GM12878 (cell line): ENCODE measurements around the gene ZNF69. TPM values are rescaled to one million over a fixed set of nuclear protein-coding genes. Genes with fewer than 3 reads are reported as not detected.
"Not testable (repeated sequence)": the region's sequence is repeated elsewhere in the genome, so short reads cannot be mapped to it uniquely, and the experiment has no call there.

Experiments used
- ATAC-seq: fragments of 200-7000 bp; cut with Tn5 transposase; 3 replicates; pipeline ENCODE4 v1.9.1; 2020; ENCODE audit warnings: mild to moderate bottlenecking, moderate library complexity
- BruUV-seq: library from RNA; stranded (reverse); fragments of 400-500 nt; replicated peaks from 2 replicates; lab custom pipeline; 2021; lab: Mats Ljungman, UMichigan
- CTCF ChIA-PET: fragments of 300-600 bp; sonication (Branson Sonifier 250); formaldehyde crosslinking; extraction: SDS; loops from one replicate; lab custom pipeline; 2021; ENCODE audit warnings: inconsistent platforms; lab: Yijun Ruan, JAX
- POLR2A ChIA-PET: fragments of 350-600 bp; formaldehyde crosslinking; extraction: SDS; loops from one replicate; lab custom pipeline; 2021; ENCODE audit warnings: inconsistent platforms; lab: Charles Lee
- RAD21 ChIA-PET: fragments of 300-600 bp; sonication (Branson Sonifier 250); formaldehyde crosslinking; loops from one replicate; lab custom pipeline; 2023; ENCODE audit warnings: antibody characterized with exemption; ENCODE audit not compliant: unreplicated experiment; lab: Charles Lee
- SMC1A ChIA-PET: fragments of 300-600 bp; sonication (Branson Sonifier 250); formaldehyde crosslinking; loops from one replicate; lab custom pipeline; 2023; ENCODE audit not compliant: unreplicated experiment, uncharacterized antibody; lab: Charles Lee
- DNase-seq: peaks from one replicate; pipeline ENCODE4 v3.0.0-alpha.2; 2011; ENCODE audit warnings: low read depth, low spot score
- FAIRE-seq: peaks from 3 replicates; lab custom pipeline; 2011; peaks lifted over from hg19 to GRCh38; lab: Jason Lieb, UNC
- H2AFZ ChIP-seq: 2 replicates; pipeline ENCODE4 v1.6.0; 2011; ENCODE audit warnings: low read depth, low read length, control low read depth; ENCODE audit not compliant: control insufficient read depth
- H3K27ac ChIP-seq: 2 replicates; pipeline ENCODE4 v1.5.1; 2011; ENCODE audit warnings: control low read depth; ENCODE audit not compliant: control insufficient read depth, insufficient read depth
- H3K27me3 ChIP-seq, 2 experiments: replicated peaks in 1 of 2; 2 replicates each; pipeline versions ENCODE4 v1.6.0 to v1.6.1; 2011; ENCODE audit warnings: low read length in 1 of 2; ENCODE audit not compliant: control insufficient read depth in 2 of 2, insufficient read depth in 2 of 2
- H3K36me3 ChIP-seq, 2 experiments: 2 replicates each; pipeline ENCODE4 v1.5.1; 2011; ENCODE audit warnings: low read length in 1 of 2; ENCODE audit not compliant: control insufficient read depth in 2 of 2, insufficient read depth in 2 of 2
- H3K4me1 ChIP-seq: 2 replicates; pipeline ENCODE4 v1.6.1; 2011; ENCODE audit warnings: mild to moderate bottlenecking, low read length, moderate library complexity, mixed read lengths; ENCODE audit not compliant: control insufficient read depth, insufficient read depth
- H3K4me2 ChIP-seq: 2 replicates; pipeline ENCODE4 v1.6.0; 2011; ENCODE audit warnings: control low read depth; ENCODE audit not compliant: control insufficient read depth, insufficient read depth
- H3K4me3 ChIP-seq: fragments of 200-600 bp; sonication (generic); 2 replicates; pipeline ENCODE4 v1.5.1; 2016
- H3K79me2 ChIP-seq: 2 replicates; pipeline ENCODE4 v1.6.0; 2011; ENCODE audit warnings: low read length; ENCODE audit not compliant: control insufficient read depth, insufficient read depth
- H3K9ac ChIP-seq: 2 replicates; pipeline ENCODE4 v1.8.0; 2011; ENCODE audit warnings: low read length, control low read depth, mixed read lengths; ENCODE audit not compliant: control insufficient read depth, insufficient read depth
- H3K9me3 ChIP-seq: replicated peaks from 3 replicates; pipeline ENCODE4 v1.5.1; 2011; ENCODE audit warnings: mild to moderate bottlenecking, low read length; ENCODE audit not compliant: control insufficient read depth, insufficient read depth
- H4K20me1 ChIP-seq: 2 replicates; pipeline ENCODE4 v1.6.0; 2011; ENCODE audit not compliant: control insufficient read depth, insufficient read depth
- ATF7 ChIP-seq: fragments of 450-650 bp; IDR thresholded peaks from 2 replicates; pipeline ENCODE4 v1.6.1; 2016; ENCODE audit warnings: low read depth, mild to moderate bottlenecking
- CHD4 ChIP-seq: fragments of 200-600 bp; sonication (generic); IDR thresholded peaks from 2 replicates; pipeline ENCODE4 v1.6.1; 2016; ENCODE audit warnings: mild to moderate bottlenecking
- JUND ChIP-seq: IDR thresholded peaks from 2 replicates; pipeline ENCODE4 v1.6.1; 2012; ENCODE audit warnings: low read depth, mild to moderate bottlenecking, low read length, improper control_type of control experiment, moderate library complexity
- KLF5 ChIP-seq: fragments of 450-650 bp; IDR thresholded peaks from 2 replicates; pipeline ENCODE4 v1.6.1; 2014; ENCODE audit warnings: mild to moderate bottlenecking; ENCODE audit not compliant: partially characterized antibody
- SRF ChIP-seq, 2 experiments: IDR thresholded peaks; 2 replicates each; pipeline ENCODE4 v1.6.1; 2011; ENCODE audit warnings: low read depth in 2 of 2, low read length in 2 of 2, mild to moderate bottlenecking in 1 of 2, moderate library complexity in 1 of 2
- STAT3 ChIP-seq: IDR thresholded peaks from 2 replicates; pipeline ENCODE4 v1.6.1; 2011; ENCODE audit warnings: low read depth, low read length, improper control_type of control experiment
- ZBED1 ChIP-seq: IDR thresholded peaks from 2 replicates; pipeline ENCODE4 v1.6.1; 2016; ENCODE audit warnings: borderline replicate concordance
- ZNF622 ChIP-seq: fragments of 450-650 bp; IDR thresholded peaks from 2 replicates; pipeline ENCODE4 v1.6.1; 2017; ENCODE audit warnings: mild to moderate bottlenecking, inconsistent platforms
- WGBS: methylation state at CpG from one replicate; pipeline ENCODE4 v1.1.6; 2016; ENCODE audit warnings: low lambda C conversion rate; ENCODE audit not compliant: insufficient replicate concordance, insufficient coverage; ENCODE audit errors: missing lambda C conversion rate; 5-methylcytosine and 5-hydroxymethylcytosine counted together
- in situ Hi-C: fragments of 300-500 bp; cut with MboI; formaldehyde crosslinking; loops from 9 replicates; pipeline ENCODE4 v1.14.3; 2018; ENCODE audit warnings: mixed read lengths
- intact Hi-C: fragments of 100-400 bp; cut with micrococcal nuclease; formaldehyde crosslinking; loops from one replicate; pipeline ENCODE4 v1.14.2; 2022; ENCODE audit not compliant: unreplicated experiment
- polyA plus RNA-seq, 11 experiments: library from polyadenylated mRNA; depleted of rRNA in 4 of 11; unstranded in 6 of 11; stranded (reverse) in 5 of 11; fragments of >200 nt; fragmentation: Nextera tagmentation in 4 of 11; fragmentation: Illumina TruSeq in 1 of 11; extraction: Ambion mirVana in 4 of 11; extraction: Trizol in 1 of 11; gene quantifications; 1 replicate in 1 of 11; 2 replicates in 10 of 11; pipeline versions ENCODE4 v1.2.1 to v1.2.3, GENCODE V29; 2011 to 2016; ENCODE audit warnings: inconsistent platforms in 2 of 11, missing spikeins in 2 of 11, low read depth in 1 of 11
- total RNA-seq, 4 experiments: library from RNA; depleted of rRNA in 3 of 4; stranded (reverse); fragments of >200 nt in 3 of 4; fragmentation: Illumina TruSeq in 1 of 4; extraction: Trizol in 1 of 4; gene quantifications; 2 replicates each; pipeline versions ENCODE4 v1.2.1 to v1.2.3, GENCODE V29; 2013 to 2021
- TF ChIP-seq, protein P1 (sequence below): IDR thresholded peaks from 2 replicates; pipeline ENCODE4 v1.6.1; 2011; ENCODE audit warnings: borderline replicate concordance, low read depth, mild to moderate bottlenecking, moderate library complexity, mixed read lengths, low read length; ENCODE audit not compliant: insufficient read depth; ENCODE audit errors: extremely low read length
- TF ChIP-seq, protein P2 (sequence below): fragments of 450-650 bp; IDR thresholded peaks from 2 replicates; pipeline ENCODE4 v1.6.1; 2018; ENCODE audit warnings: mild to moderate bottlenecking, low read depth, moderate library complexity; ENCODE audit not compliant: partially characterized antibody
- TF ChIP-seq, protein P3 (sequence below): fragments of 450-650 bp; formaldehyde crosslinking; IDR thresholded peaks from 2 replicates; pipeline ENCODE4 v1.4.0; 2022; ENCODE audit warnings: mild to moderate bottlenecking, moderate library complexity

Gene ZNF69
- total and polyA plus RNA-seq, 10 of the 15 experiments (the other 5 are each of a cell fraction or from before 2014, with no cell fraction given) = 0.15 to 0.63 (median 0.49) TPM

DNA sequence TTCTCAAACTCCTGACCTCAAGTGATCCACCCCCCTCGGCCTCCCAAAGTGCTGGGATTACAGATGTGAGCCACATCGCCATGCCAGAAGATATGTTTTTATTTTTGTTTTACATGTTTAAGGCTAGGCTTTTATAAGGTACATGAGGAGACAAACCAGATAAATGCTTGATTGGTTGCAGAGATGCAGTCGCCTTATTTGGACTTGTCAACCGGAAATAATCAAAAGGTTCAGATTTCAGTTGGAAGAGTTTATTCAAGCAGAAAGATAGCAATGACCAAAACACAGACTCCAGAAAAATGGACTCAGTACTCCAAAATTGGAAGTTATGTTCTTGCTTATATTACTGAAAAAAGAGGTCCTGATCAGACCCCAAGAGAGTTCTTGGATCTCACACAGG is 37.3 kb upstream of the ZNF69 start:
- H3K27ac ChIP-seq, H3K4me1 ChIP-seq, SMC1A ChIA-PET, H2AFZ ChIP-seq, H3K36me3 ChIP-seq, BruUV-seq, H3K4me2 ChIP-seq, CTCF ChIA-PET, intact Hi-C loops, H3K79me2 ChIP-seq, RAD21 ChIA-PET, H3K9me3 ChIP-seq, H4K20me1 ChIP-seq, H3K27me3 ChIP-seq, DNase-seq, POLR2A ChIA-PET, in situ Hi-C loops, H3K9ac ChIP-seq, ATAC-seq, FAIRE-seq, H3K4me3 ChIP-seq: not testable (repeated sequence)
- WGBS = 83% methylated on average over 4 of the region's 4 CpGs
- 0 out of 4 replicates have a peak, but pooled peaks of 1 of the 2 experiments have one; percentile 56 for TF ChIP-seq SRF (IDR thresholded peaks at IDR 0.05; ENCODE audit: low read depth in 2 of 2, low read length in 2 of 2)

DNA sequence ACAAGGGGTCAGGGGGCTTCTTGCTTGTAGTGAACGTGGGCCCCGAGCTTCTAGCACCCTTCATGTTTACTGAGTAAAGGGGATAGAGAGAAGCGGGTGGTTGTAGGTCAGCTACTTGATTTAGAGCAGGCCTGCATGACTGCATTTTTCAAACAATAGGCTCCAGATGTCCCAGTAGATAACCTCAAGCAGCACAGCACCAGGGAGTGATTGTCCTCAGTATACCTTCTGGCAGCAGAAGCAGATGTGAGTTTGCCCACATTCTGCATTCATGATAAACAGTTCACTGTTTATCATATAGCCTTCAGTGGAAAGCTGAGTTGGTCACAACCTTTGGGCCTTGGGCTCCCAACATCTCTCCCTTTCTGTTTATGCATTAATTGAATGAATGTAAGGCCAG is 34.2 kb upstream of the ZNF69 start:
- H3K4me3 ChIP-seq = no peak overlapping the region
- no peaks in the 10 kb centered on the region for H3K79me2 ChIP-seq
- CTCF ChIA-PET = interaction anchor here (1.1 kb wide), 1 partner anchor 56 kb away, joined by 5 read pairs; no protein-coding TSS in a partner anchor
- no peaks in the 10 kb centered on the region for H3K4me1 ChIP-seq
- H3K9ac ChIP-seq = no peak overlapping the region
- BruUV-seq = no TSS peak
- intact Hi-C loops = no loop called here
- TF ChIP-seq, protein P1, sequence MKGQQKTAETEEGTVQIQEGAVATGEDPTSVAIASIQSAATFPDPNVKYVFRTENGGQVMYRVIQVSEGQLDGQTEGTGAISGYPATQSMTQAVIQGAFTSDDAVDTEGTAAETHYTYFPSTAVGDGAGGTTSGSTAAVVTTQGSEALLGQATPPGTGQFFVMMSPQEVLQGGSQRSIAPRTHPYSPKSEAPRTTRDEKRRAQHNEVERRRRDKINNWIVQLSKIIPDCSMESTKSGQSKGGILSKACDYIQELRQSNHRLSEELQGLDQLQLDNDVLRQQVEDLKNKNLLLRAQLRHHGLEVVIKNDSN = no peak
- TF ChIP-seq, protein P2, sequence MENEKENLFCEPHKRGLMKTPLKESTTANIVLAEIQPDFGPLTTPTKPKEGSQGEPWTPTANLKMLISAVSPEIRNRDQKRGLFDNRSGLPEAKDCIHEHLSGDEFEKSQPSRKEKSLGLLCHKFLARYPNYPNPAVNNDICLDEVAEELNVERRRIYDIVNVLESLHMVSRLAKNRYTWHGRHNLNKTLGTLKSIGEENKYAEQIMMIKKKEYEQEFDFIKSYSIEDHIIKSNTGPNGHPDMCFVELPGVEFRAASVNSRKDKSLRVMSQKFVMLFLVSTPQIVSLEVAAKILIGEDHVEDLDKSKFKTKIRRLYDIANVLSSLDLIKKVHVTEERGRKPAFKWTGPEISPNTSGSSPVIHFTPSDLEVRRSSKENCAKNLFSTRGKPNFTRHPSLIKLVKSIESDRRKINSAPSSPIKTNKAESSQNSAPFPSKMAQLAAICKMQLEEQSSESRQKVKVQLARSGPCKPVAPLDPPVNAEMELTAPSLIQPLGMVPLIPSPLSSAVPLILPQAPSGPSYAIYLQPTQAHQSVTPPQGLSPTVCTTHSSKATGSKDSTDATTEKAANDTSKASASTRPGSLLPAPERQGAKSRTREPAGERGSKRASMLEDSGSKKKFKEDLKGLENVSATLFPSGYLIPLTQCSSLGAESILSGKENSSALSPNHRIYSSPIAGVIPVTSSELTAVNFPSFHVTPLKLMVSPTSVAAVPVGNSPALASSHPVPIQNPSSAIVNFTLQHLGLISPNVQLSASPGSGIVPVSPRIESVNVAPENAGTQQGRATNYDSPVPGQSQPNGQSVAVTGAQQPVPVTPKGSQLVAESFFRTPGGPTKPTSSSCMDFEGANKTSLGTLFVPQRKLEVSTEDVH = no peak
- TF ChIP-seq CHD4 (no peak), KLF5 (no peak), ZNF622 (no peak), ATF7 (no peak), STAT3 (no peak), ZBED1 (no peak), JUND (no peak)
- TF ChIP-seq, protein P3, sequence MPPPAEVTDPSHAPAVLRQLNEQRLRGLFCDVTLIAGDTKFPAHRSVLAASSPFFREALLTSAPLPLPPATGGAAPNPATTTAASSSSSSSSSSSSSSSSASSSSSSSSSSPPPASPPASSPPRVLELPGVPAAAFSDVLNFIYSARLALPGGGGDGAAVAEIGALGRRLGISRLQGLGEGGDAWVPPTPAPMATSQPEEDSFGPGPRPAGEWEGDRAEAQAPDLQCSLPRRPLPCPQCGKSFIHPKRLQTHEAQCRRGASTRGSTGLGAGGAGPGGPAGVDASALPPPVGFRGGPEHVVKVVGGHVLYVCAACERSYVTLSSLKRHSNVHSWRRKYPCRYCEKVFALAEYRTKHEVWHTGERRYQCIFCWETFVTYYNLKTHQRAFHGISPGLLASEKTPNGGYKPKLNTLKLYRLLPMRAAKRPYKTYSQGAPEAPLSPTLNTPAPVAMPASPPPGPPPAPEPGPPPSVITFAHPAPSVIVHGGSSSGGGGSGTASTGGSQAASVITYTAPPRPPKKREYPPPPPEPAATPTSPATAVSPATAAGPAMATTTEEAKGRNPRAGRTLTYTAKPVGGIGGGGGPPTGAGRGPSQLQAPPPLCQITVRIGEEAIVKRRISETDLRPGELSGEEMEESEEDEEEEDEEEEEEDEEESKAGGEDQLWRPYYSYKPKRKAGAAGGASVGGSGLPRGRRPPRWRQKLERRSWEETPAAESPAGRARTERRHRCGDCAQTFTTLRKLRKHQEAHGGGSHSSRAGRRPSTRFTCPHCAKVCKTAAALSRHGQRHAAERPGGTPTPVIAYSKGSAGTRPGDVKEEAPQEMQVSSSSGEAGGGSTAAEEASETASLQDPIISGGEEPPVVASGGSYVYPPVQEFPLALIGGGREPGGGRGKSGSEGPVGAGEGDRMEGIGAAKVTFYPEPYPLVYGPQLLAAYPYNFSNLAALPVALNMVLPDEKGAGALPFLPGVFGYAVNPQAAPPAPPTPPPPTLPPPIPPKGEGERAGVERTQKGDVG (CRISPR knock-in tag) = no peak
- TF ChIP-seq, all 136 proteins: peak for 0
- no peaks in the 10 kb centered on the region; the same call in none of the 3 replicates for H3K9me3 ChIP-seq
- 98% methylated on average over 3 of the region's 3 CpGs for WGBS
- POLR2A ChIA-PET = no interaction called here
- ATAC-seq (no peak), FAIRE-seq (no peak), DNase-seq (no peak)
- RAD21 ChIA-PET = no interaction called here
- H3K4me2 ChIP-seq = no peak overlapping the region
- H3K27me3 ChIP-seq = no peaks in the 10 kb centered on the region
- SMC1A ChIA-PET = no interaction called here
- no peak overlapping the region for H3K27ac ChIP-seq
- no peaks in the 10 kb centered on the region for H3K36me3 ChIP-seq
- in situ Hi-C loops = no loop called here
- no peaks in the 10 kb centered on the region for H4K20me1 ChIP-seq
- no peak overlapping the region for H2AFZ ChIP-seq
